NOMO-1 treated with dmso at 0.1 percent for 144 hours (cell line): ENCODE measurements around the gene KIAA1328.

Experiments
- DNase-seq: peaks from one replicate; lab custom pipeline; 2025; ENCODE audit not compliant: unreplicated experiment; lab: John Stamatoyannopoulos, UW

KIAA1328 gene

DNA sequence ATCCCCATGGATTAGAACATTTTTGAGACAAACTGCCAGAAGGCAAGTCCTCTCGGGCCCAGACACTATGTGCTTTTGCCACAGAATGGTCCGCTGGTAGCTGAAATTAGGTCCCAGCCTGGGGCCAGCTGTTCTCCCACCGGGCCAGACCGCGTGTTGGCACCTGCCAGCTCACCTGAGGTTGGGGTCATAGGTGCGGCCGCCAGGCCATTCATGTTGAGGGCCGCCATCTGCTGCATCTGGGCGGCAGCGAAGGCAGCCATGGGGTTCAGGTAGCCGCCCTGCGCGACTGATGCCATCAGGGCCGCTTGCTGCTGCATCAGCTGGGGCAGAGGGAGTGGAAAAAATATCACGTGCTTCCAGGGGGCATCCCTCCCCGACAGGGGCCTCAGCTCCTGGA lies 443.9 kb downstream of the KIAA1328 start:
- DNase-seq = no peak

DNA sequence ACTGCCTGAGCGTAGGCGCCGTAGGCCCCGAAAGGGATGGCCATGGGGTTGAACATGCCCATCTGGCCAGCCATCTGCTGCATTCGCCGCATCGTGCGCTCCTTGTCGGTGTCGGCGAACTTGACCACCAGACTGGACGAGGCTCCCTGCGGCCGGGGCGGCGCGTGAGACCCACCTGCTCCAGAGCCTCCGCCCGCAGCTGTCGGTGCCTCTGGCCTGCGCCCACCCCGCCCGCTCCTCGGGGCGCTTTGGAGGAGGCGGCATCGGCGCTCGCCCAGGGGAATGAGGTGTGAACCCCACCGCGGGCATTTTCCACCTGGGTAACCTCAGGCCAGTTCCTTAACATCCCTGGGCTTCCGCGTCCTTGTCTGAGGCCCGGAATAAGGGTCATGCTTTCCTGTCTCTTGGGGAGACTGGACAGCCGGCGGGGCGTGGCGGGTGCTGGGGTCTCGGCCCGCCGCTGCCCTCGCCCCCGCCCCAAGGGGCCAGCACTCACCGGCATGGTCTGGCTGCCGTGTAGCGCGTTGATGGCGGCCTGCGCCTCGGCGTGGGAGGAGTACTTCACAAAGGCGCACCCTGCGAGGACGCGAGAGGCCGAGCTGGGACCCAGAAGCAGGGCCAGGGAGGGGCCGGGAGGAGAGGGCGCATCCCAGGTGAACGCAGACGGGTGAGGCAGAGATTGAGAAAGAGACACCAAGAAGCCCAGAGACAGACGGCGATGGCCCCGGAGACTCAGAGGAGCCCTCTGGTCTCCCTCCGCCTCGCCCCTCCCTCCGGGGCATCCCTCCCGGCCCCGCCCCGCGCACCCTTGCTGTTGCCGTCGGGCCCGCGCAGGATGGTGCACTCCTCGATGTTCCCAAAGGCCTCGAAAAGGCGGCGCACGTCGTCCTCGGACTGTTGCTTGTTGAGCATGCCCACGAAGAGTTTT lies 445.6 kb downstream of the KIAA1328 start:
- no peak for DNase-seq

DNA sequence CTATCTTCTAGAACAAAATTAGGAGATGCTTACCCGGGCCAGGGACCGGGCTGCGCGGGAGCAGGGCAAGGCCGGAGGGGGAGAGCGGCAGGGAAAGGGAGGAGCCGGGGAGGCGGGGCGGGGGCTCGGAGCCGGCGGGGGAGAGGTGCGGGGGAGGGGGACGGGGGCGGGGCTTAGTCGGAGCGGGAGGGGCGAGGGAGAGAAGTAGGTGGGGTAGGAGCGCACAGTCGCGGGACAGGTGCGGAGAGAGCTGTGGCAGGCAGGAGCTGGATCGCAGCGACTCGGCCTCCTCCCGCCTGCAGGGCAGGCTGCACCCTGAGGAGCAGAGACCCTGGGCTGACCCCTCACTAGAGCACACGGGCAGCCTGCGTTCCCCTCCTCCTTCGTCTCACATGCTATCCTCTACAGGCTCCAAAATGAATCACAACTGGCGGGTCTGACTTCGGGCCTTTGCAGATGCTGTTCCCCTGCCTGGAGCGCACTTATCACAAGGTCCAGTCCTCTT lies 446.4 kb downstream of the KIAA1328 start:
- DNase-seq = no peak

DNA sequence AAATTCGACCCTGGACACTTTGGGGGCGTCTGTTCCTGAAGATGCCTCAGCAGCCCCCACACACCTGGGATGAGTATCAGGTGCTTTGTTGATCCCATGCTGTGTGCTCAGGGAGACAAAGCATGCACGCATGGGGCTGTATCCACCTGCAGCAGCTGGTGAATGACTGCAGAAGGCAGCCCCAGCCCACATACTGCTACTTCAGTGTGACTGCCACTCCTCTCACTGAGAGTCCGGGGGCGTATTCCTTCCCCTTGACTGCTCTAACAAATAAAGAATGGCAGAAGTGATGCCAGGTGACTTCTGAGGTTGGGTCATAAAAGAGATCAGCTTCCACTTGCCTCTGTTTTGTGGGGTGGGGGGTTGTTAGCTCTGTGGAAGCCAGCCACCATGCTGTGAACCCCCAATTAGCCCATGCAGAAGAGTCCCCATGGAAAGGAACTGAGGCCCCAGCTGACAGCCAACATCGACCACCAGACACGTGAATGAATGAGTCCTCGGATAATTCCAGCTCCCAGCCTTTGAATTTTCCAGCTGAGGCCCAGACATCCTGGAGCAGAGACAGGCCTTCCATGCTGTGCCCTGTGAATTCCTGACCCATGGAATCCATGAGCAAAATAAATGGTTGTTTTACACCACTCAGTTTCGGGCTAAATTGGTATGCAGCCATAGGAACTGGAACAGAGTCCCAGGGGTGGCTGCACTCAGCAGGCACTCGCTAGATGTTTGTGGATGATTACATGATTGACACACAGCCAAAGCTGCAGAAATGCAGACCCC lies 447.4 kb downstream of the KIAA1328 start:
- DNase-seq = no peak

DNA sequence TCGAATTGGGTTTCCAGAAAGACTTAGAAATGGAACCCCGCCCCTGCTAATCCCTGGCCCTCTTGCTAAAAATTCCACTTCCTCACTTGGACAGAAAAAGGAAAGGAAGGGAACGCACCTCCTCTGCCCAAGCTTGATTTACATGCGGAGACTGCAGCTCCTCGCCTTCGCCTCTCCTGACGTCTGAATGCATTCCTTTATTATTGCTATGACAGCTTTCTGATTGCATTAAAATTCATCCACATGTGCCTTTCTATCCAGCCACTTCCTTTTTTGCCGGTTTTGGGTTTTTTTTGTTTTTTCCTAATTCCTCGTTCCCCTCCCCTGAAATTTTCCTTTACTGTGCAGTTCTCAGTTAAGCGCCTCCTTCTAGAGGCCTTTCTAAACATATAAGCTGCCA lies 448.9 kb downstream of the KIAA1328 start:
- no peak for DNase-seq
